GM11168 (cell line): Measurements from ENCODE around the gene UNKL.

Source experiments
- in situ Hi-C: fragments of 300-500 bp; cut with MboI; formaldehyde crosslinking; loops from one replicate; pipeline ENCODE4 v1.12.0; 2022; ENCODE audit warnings: low sequenced_read_pairs; ENCODE audit not compliant: unreplicated experiment

Gene UNKL

GRCh38 chr16:1433263-1433560 lies 18.7 kb upstream of the UNKL start:
- in situ Hi-C loops: no loop called here

- in situ Hi-C loops: no loop called here
These were observed 18.1 kb upstream of the UNKL start for GRCh38 chr16:1432388-1433262.

GRCh38 chr16:1431497-1432270 lies 17.2 kb upstream of the UNKL start:
- in situ Hi-C loops: no loop called here

- in situ Hi-C loops: no loop called here
These were observed 16.4 kb upstream of the UNKL start, which contains the start of gene PERCC1 for GRCh38 chr16:1430759-1431496. Gene PERCC1 (plus strand): TSS chr16:1431078. CDS start chr16:1432594, 1,516 bp downstream.

GRCh38 chr16:1430214-1430758 lies 15.8 kb upstream of the UNKL start:
- in situ Hi-C loops: no loop called here

GRCh38 chr16:1429631-1430030 lies 15.1 kb upstream of the UNKL start:
- in situ Hi-C loops: no loop called here

- in situ Hi-C loops: no loop called here
These were observed 14.5 kb upstream of the UNKL start for GRCh38 chr16:1429012-1429411.

GRCh38 chr16:1428511-1428910 lies 14.0 kb upstream of the UNKL start:
- in situ Hi-C loops: no loop called here

GRCh38 chr16:1427473-1428461 lies 13.3 kb upstream of the UNKL start:
- in situ Hi-C loops: no loop called here

GRCh38 chr16:1426734-1427471 lies 12.4 kb upstream of the UNKL start:
- in situ Hi-C loops: no loop called here

GRCh38 chr16:1425616-1426370 lies 11.3 kb upstream of the UNKL start:
- in situ Hi-C loops: no loop called here

- in situ Hi-C loops: no loop called here
These were observed 9.5 kb upstream of the UNKL start for GRCh38 chr16:1424028-1424427.

- in situ Hi-C loops: no loop called here
These were observed 7.6 kb upstream of the UNKL start for GRCh38 chr16:1422076-1422475.

- in situ Hi-C loops: no loop called here
These were observed 5.6 kb upstream of the UNKL start for GRCh38 chr16:1420111-1420539.

- in situ Hi-C loops: no loop called here
These were observed 2.0 kb upstream of the UNKL start for GRCh38 chr16:1416521-1416941.

GRCh38 chr16:1413684-1414531 lies 596 bp downstream of the UNKL start:
- in situ Hi-C loops: no loop called here

- in situ Hi-C loops: no loop called here
These were observed 1.7 kb downstream of the UNKL start for GRCh38 chr16:1412847-1413246.
